GM12892 (cell line): ENCODE data around the gene VPS52.

ENCODE experiments used
- DNase-seq: peaks from one replicate; pipeline ENCODE4 v3.0.0; 2011; ENCODE audit not compliant: insufficient read length
- FAIRE-seq: peaks from 2 replicates; lab custom pipeline; 2011; peaks lifted over from hg19 to GRCh38; lab: Jason Lieb, UNC
- POLR2A ChIP-seq: IDR thresholded peaks from 2 replicates; pipeline ENCODE4 v1.6.1; 2011; ENCODE audit warnings: low read depth, low read length, control low read depth
- POLR2AphosphoS5 ChIP-seq: IDR thresholded peaks from 2 replicates; pipeline ENCODE4 v1.6.1; 2011; ENCODE audit warnings: low read depth, low read length, control low read depth
- TAF1 ChIP-seq: IDR thresholded peaks from 2 replicates; pipeline ENCODE4 v1.6.1; 2011; ENCODE audit warnings: low read depth, mild to moderate bottlenecking, control low read depth, low read length, borderline replicate concordance

Gene VPS52

GRCh38 chr6:33259032-33259431 is 12.6 kb downstream of the VPS52 start:
- DNase-seq: no peak
- no peak for FAIRE-seq
- TF ChIP-seq TAF1 (no peak), POLR2A (no peak), POLR2AphosphoS5 (no peak)

DNA sequence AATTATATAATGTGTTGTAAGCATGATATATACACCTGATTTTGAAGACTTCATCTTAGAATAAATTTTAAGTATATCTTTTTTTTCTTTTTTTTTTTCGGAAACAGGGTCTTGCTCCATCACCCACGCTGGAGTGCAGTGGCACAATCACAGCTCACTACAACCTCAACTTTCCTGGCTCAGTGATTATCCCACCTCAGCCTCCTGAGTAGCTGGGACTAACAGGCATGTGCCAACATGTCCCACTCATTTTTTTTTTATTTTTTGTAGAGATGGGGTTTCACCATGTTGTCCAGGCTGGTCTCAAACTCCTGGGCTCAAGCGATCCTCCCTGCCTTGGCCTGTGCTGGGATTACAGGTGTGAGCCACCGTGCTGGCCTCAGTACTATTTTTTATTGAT is 17.1 kb downstream of the VPS52 start:
- no peak for TF ChIP-seq POLR2AphosphoS5
- TF ChIP-seq TAF1: no peak
- no peak for TF ChIP-seq POLR2A
- DNase-seq: no peak
- FAIRE-seq: no peak

- TF ChIP-seq POLR2AphosphoS5: no peak
- TF ChIP-seq TAF1: no peak
- TF ChIP-seq POLR2A: no peak
- DNase-seq: no peak
- no peak for FAIRE-seq
These were observed 18.9 kb downstream of the VPS52 start for GRCh38 chr6:33252759-33253158.

GRCh38 chr6:33251395-33252012 is 20.2 kb downstream of the VPS52 start:
- no peak for FAIRE-seq
- TF ChIP-seq TAF1 (no peak), POLR2AphosphoS5 (no peak), POLR2A (no peak)
- no peak for DNase-seq

GRCh38 chr6:33250731-33251130 is 20.9 kb downstream of the VPS52 start:
- no peak for TF ChIP-seq TAF1
- TF ChIP-seq POLR2AphosphoS5: no peak
- TF ChIP-seq POLR2A: no peak
- no peak for DNase-seq
- FAIRE-seq: no peak

GRCh38 chr6:33249732-33250630 is 21.7 kb downstream of the VPS52 start:
- FAIRE-seq: no peak
- TF ChIP-seq POLR2AphosphoS5 (no peak), POLR2A (no peak), TAF1 (no peak)
- no peak for DNase-seq

GRCh38 chr6:33248932-33249731 is 22.5 kb downstream of the VPS52 start:
- peak; percentile 94 for TF ChIP-seq POLR2AphosphoS5
- peak; percentile 56; the same call in 1 of the 2 replicates for TF ChIP-seq TAF1
- TF ChIP-seq POLR2A: peak; percentile 96
- FAIRE-seq: peak; percentile 98
- peak; percentile 80 for DNase-seq

DNA sequence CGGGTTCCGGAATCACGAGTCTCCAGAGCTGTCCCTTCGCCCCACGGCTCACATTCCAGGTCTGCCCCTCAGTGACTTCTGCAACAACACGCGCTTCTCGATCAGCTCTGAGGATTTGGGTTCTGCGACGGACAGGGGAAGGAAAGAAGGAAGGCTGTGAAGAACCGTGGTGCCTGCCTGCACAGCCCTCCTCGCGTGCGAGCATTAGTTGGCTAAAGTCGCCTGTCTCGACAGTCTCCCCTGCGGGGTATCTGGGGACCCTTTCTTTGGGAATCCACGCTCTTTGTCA is 23.1 kb downstream of the VPS52 start:
- DNase-seq (no peak), FAIRE-seq (no peak)
- TF ChIP-seq TAF1: no peak
- TF ChIP-seq POLR2A: no peak
- TF ChIP-seq POLR2AphosphoS5: no peak

DNA sequence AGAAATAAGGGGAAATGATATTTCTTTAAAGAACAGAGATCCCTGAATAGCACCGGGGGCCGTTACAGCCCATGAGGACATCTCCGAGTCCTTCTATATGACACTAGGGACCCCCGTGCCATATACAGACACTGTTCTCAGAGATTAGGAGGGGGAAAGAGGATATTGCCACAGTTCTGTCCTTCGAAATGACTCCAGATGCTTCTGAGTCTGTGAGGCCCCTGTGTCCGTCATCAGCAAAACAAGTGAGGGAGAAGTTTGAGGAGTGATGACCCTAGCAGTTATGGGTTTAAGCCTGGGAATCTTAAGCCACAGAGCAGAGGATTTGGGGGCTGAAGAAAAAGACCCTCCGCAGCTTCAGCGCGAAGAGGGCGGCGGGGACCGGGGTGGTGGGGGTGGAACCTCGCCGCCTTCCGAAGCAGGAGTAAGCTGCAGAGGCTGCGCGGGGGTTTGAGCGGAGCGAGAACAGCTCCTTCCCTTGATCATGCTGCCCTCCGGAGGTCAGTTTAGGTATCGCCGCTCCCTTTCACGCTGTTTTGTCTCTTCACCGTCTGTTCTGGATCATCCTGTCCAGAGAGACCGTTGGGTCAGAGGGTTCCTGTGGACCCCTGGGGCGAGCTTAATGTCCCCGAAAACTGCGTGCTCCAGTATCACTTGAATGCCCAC is 23.6 kb downstream of the VPS52 start:
- peak; percentile 92 for FAIRE-seq
- no peak for TF ChIP-seq TAF1
- no peak for TF ChIP-seq POLR2A
- no peak for TF ChIP-seq POLR2AphosphoS5

DNA sequence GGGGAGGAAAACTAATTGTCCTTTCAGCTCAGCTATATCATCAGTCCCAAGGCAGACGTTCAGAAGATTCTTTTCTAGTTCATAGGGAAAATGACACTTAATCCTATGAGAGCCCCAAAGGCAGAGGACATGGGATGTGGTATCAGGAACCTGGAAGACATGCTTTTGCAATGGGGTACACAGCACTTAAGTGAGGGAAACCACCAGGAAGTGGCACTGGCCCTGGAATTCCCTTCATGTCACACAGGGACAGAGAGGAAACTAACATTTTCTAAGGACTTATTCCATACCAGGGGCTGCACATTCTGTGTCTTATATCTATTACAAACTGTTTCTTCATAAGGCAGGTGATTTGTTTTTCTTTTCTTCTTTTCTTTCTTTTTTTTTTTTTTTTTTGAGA is 28.2 kb downstream of the VPS52 start:
- DNase-seq: no peak
- no peak for TF ChIP-seq POLR2A
- TF ChIP-seq TAF1: no peak
- TF ChIP-seq POLR2AphosphoS5: no peak
- no peak for FAIRE-seq

More for the DNA sequence above, 23.6 kb downstream of the VPS52 start:
- DNase-seq: peak; percentile 66

DNA sequence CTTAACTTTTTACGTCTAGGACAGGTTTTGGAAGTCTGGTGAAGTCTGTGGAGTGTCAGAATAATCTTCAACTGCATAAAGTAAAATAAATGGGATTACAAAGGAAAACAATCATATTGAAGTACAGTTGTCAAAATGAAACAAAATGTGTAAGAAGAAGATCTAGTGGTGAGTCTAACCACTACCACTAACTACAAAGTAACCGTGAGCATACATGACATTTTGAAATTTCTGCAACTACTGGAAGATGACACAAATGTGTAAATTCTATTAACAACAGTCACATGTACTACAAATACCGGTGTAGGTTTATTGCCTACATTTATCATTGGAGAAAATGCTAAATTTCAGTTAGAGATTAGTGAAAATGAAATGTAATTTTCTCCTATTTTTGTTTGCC is 29.7 kb downstream of the VPS52 start:
- TF ChIP-seq POLR2AphosphoS5 (no peak), TAF1 (no peak), POLR2A (no peak)
- DNase-seq (no peak), FAIRE-seq (no peak)
